HCT116 (cell line): Measurements from ENCODE around the gene RAP1GAP2. TPM values are rescaled to one million over a fixed set of nuclear protein-coding genes. Genes with fewer than 3 reads are reported as not detected.

Source experiments
- ATAC-seq: fragments of 200-7000 bp; cut with Tn5 transposase; 2 replicates; pipeline ENCODE4 v1.9.1; 2020; ENCODE audit warnings: mild to moderate bottlenecking, moderate library complexity
- BruUV-seq: library from RNA; stranded (reverse); fragments of 400-500 nt; replicated peaks from 2 replicates; lab custom pipeline; 2021; lab: Mats Ljungman, UMichigan
- CTCF ChIA-PET: fragments of 300-600 bp; sonication (Branson Sonifier 250); formaldehyde crosslinking; loops from one replicate; lab custom pipeline; 2021; ENCODE audit warnings: antibody characterized with exemption; lab: Charles Lee
- POLR2A ChIA-PET: fragments of 300-600, 350-600 bp; sonication (Branson Sonifier 250); formaldehyde crosslinking; loops from one replicate; lab custom pipeline; 2021; ENCODE audit warnings: antibody characterized with exemption; lab: Charles Lee
- RAD21 ChIA-PET, 2 experiments: fragments of 300-600 bp; sonication (Branson Sonifier 250); formaldehyde crosslinking; loops; one replicate each; lab custom pipeline; 2023; ENCODE audit warnings: low total read pairs in 2 of 2; ENCODE audit not compliant: uncharacterized antibody in 2 of 2, unreplicated experiment in 2 of 2, low non-redundant PET in 1 of 2; lab: Charles Lee
- DNase-seq: peaks from one replicate; pipeline ENCODE4 v3.0.0-alpha.2; 2010; ENCODE audit warnings: low read depth, low spot score
- H2AFZ ChIP-seq: fragments of 200-600 bp; shearing (Covaris generic), sonication (generic); 2 replicates; pipeline ENCODE4 v1.6.1; 2017; ENCODE audit warnings: low read depth, mixed run types, mixed read lengths, antibody characterized with exemption, low read length; ENCODE audit not compliant: poor library complexity, severe bottlenecking
- H3K27ac ChIP-seq: 2 replicates; pipeline ENCODE4 v1.5.1; 2012; ENCODE audit warnings: low read depth, low read length
- H3K27me3 ChIP-seq: fragments of 200-600 bp; sonication (generic); 2 replicates; pipeline ENCODE4 v1.6.1; 2016; ENCODE audit warnings: mixed run types, low read length, mixed read lengths; ENCODE audit not compliant: insufficient read depth
- H3K36me3 ChIP-seq, 2 experiments: fragments of 200-500 bp in 1 of 2; fragments of 200-600 bp in 1 of 2; sonication (Bioruptor generic) in 1 of 2; sonication (generic) in 1 of 2; 2 replicates each; pipeline versions ENCODE4 v1.5.1 to v1.6.1; 2014 to 2016; ENCODE audit warnings: low read length in 2 of 2, inconsistent platforms in 1 of 2, mixed read lengths in 1 of 2, mixed run types in 1 of 2; ENCODE audit not compliant: insufficient read depth in 2 of 2, control insufficient read depth in 1 of 2
- H3K4me1 ChIP-seq, 2 experiments: fragments of 200-600 bp in 1 of 2; sonication (generic) in 1 of 2; 2 replicates each; pipeline versions ENCODE4 v1.5.1 to v1.6.1; 2012 to 2017; ENCODE audit warnings: low read length in 2 of 2, inconsistent platforms in 1 of 2, mild to moderate bottlenecking in 1 of 2, mixed read lengths in 1 of 2, mixed run types in 1 of 2, moderate library complexity in 1 of 2; ENCODE audit not compliant: insufficient read depth in 2 of 2, control insufficient read depth in 1 of 2
- H3K4me2 ChIP-seq: fragments of 200-600 bp; sonication (generic); 2 replicates; pipeline ENCODE4 v1.6.1; 2017; ENCODE audit warnings: mixed run types, low read length, mixed read lengths
- H3K4me3 ChIP-seq, 2 experiments: fragments of 200-600 bp in 1 of 2; sonication (generic) in 1 of 2; replicated peaks in 1 of 2; 2 replicates each; pipeline ENCODE4 v1.5.1; 2011 to 2016; ENCODE audit warnings: low read length in 2 of 2, control low read depth in 1 of 2, low read depth in 1 of 2, mild to moderate bottlenecking in 1 of 2, mixed read lengths in 1 of 2, mixed run types in 1 of 2
- H3K79me2 ChIP-seq: fragments of 200-600 bp; sonication (generic); 2 replicates; pipeline ENCODE4 v1.6.1; 2017; ENCODE audit warnings: mild to moderate bottlenecking, mixed run types, low read length, moderate library complexity, mixed read lengths; ENCODE audit not compliant: insufficient read depth
- H3K9ac ChIP-seq: fragments of 200-600 bp; sonication (generic); 2 replicates; pipeline ENCODE4 v1.6.1; 2016; ENCODE audit warnings: low read length, mixed read lengths
- H3K9me2 ChIP-seq: fragments of 200-600 bp; sonication (generic), shearing (Covaris generic); 2 replicates; pipeline ENCODE4 v1.6.1; 2017; ENCODE audit warnings: mixed run types, mild to moderate bottlenecking, moderate library complexity; ENCODE audit not compliant: insufficient read depth
- H3K9me3 ChIP-seq, 2 experiments: fragments of 200-500 bp in 1 of 2; fragments of 200-600 bp in 1 of 2; sonication (Bioruptor generic) in 1 of 2; sonication (generic) in 1 of 2; 2 replicates each; pipeline ENCODE4 v1.6.1; 2014 to 2017; ENCODE audit warnings: low read length in 2 of 2, mixed read lengths in 2 of 2, inconsistent platforms in 1 of 2, low read depth in 1 of 2, mild to moderate bottlenecking in 1 of 2, mixed run types in 1 of 2, moderate library complexity in 1 of 2; ENCODE audit not compliant: control insufficient read depth in 1 of 2, insufficient read depth in 1 of 2
- H4K20me1 ChIP-seq: fragments of 200-600 bp; sonication (generic), shearing (Covaris generic); 2 replicates; pipeline ENCODE4 v1.6.1; 2017; ENCODE audit warnings: mixed run types, mild to moderate bottlenecking, moderate library complexity; ENCODE audit not compliant: insufficient read depth
- EGR1 ChIP-seq: IDR thresholded peaks from 2 replicates; pipeline ENCODE4 v1.6.1; 2012; ENCODE audit warnings: low read depth
- EZH2 ChIP-seq: fragments of 200-600 bp; sonication (generic); IDR thresholded peaks from 2 replicates; pipeline ENCODE4 v1.6.1; 2017; ENCODE audit warnings: antibody characterized with exemption, mixed run types
- FOSL1 ChIP-seq: IDR thresholded peaks from 2 replicates; pipeline ENCODE4 v1.6.1; 2012; ENCODE audit warnings: low read depth
- POLR2A ChIP-seq: IDR thresholded peaks from 2 replicates; pipeline ENCODE4 v1.7.0; 2011; ENCODE audit warnings: borderline replicate concordance; ENCODE audit not compliant: insufficient read depth, insufficient read length; ENCODE audit errors: extremely low read depth
- RAD21 ChIP-seq: IDR thresholded peaks from 2 replicates; pipeline ENCODE4 v1.6.1; 2012; ENCODE audit warnings: low read depth, mild to moderate bottlenecking
- REST ChIP-seq: IDR thresholded peaks from 2 replicates; pipeline ENCODE4 v1.6.1; 2012; ENCODE audit warnings: low read depth
- SRF ChIP-seq: IDR thresholded peaks from 2 replicates; pipeline ENCODE4 v1.6.1; 2012; ENCODE audit warnings: low read depth
- YY1 ChIP-seq: IDR thresholded peaks from 2 replicates; pipeline ENCODE4 v1.6.1; 2011; ENCODE audit warnings: low read length, low read depth, moderate library complexity, mild to moderate bottlenecking; ENCODE audit not compliant: insufficient replicate concordance; ENCODE audit errors: extremely low read depth
- ZFX ChIP-seq: fragments of 450-650 bp; IDR thresholded peaks from 2 replicates; pipeline ENCODE4 v1.6.1; 2017
- intact Hi-C: fragments of 100-400 bp; cut with micrococcal nuclease; formaldehyde crosslinking; loops from 2 replicates; pipeline ENCODE4 v1.10.0; 2022
- total RNA-seq: library from RNA; stranded (reverse); gene quantifications from one replicate; pipeline ENCODE4 v1.2.1, GENCODE V29; 2021; ENCODE audit not compliant: unreplicated experiment
- TF ChIP-seq, protein P1 (sequence below), 3 experiments: fragments of 200-600 bp in 1 of 3; sonication (generic) in 1 of 3; IDR thresholded peaks in 2 of 3; conservative IDR thresholded peaks in 1 of 3; 2 replicates each; pipeline ENCODE4 v1.5.1; 2012 to 2017; ENCODE audit warnings: low read depth in 2 of 3, low read length in 2 of 3, antibody characterized with exemption in 1 of 3, borderline replicate concordance in 1 of 3, control low read depth in 1 of 3, mild to moderate bottlenecking in 1 of 3, mixed read lengths in 1 of 3, mixed run types in 1 of 3, moderate library complexity in 1 of 3; ENCODE audit not compliant: insufficient read depth in 1 of 3

Gene RAP1GAP2
- total RNA-seq, 1 experiment from 2014 or later: 54.6 TPM

- Histone ChIP-seq H3K27me3 (no peaks in the 10 kb centered on the region), H3K36me3 (no peaks in the 10 kb centered on the region), H3K4me1 (no peaks in the 10 kb centered on the region), H3K4me2 (no peak overlapping the region), H3K9me2 (no peaks in the 10 kb centered on the region), H2AFZ (no peak overlapping the region), H4K20me1 (no peaks in the 10 kb centered on the region), H3K27ac (no peak overlapping the region), H3K9me3 (peaks cover 5 to 11% of the 10 kb centered on the region in 2 experiments; a peak in 2 of 4 replicates), H3K4me3 (no peak overlapping the region), H3K9ac (no peak overlapping the region), H3K79me2 (no peaks in the 10 kb centered on the region)
- CTCF ChIA-PET: no interaction called here
- 0 out of 2 replicates have a peak, but pooled peaks have one; percentile 26 for ATAC-seq
- RAD21 ChIA-PET: no interaction called here
- TF ChIP-seq EGR1: no peak
- peak; percentile 19; the same call in 1 of the 2 replicates for TF ChIP-seq RAD21
- POLR2A ChIA-PET: no interaction called here
- BruUV-seq: no TSS peak
- no peak for DNase-seq
- intact Hi-C loops: no loop called here
These were observed 242.7 kb downstream of the RAP1GAP2 start for GRCh38 chr17:3038941-3039340.

GRCh38 chr17:3039736-3040135 is 243.5 kb downstream of the RAP1GAP2 start:
- POLR2A ChIA-PET: no interaction called here

More at GRCh38 chr17:3039736-3040135, 243.5 kb downstream of the RAP1GAP2 start:
- H3K4me2 ChIP-seq: no peak overlapping the region
- TF ChIP-seq, protein P1, sequence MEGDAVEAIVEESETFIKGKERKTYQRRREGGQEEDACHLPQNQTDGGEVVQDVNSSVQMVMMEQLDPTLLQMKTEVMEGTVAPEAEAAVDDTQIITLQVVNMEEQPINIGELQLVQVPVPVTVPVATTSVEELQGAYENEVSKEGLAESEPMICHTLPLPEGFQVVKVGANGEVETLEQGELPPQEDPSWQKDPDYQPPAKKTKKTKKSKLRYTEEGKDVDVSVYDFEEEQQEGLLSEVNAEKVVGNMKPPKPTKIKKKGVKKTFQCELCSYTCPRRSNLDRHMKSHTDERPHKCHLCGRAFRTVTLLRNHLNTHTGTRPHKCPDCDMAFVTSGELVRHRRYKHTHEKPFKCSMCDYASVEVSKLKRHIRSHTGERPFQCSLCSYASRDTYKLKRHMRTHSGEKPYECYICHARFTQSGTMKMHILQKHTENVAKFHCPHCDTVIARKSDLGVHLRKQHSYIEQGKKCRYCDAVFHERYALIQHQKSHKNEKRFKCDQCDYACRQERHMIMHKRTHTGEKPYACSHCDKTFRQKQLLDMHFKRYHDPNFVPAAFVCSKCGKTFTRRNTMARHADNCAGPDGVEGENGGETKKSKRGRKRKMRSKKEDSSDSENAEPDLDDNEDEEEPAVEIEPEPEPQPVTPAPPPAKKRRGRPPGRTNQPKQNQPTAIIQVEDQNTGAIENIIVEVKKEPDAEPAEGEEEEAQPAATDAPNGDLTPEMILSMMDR (IDR thresholded peaks at IDR 0.05 in 2 of 3, conservative IDR thresholded peaks at IDR 0.05 in 1 of 3; ENCODE audit: borderline replicate concordance in 1 of 3, insufficient read depth in 1 of 3, low read depth in 2 of 3, low read length in 2 of 3): no peak
- TF ChIP-seq RAD21 (no peak), SRF (no peak), EZH2 (no peak), REST (no peak), FOSL1 (no peak), YY1 (no peak), POLR2A (no peak), ZFX (no peak)
- H3K9me3 ChIP-seq: peaks cover 5 to 17% of the 10 kb centered on the region in 2 experiments; a peak in 2 of 4 replicates
- no peak overlapping the region for H2AFZ ChIP-seq
- H3K36me3 ChIP-seq: no peaks in the 10 kb centered on the region
- H3K9ac ChIP-seq: no peak overlapping the region
- H3K9me2 ChIP-seq: no peaks in the 10 kb centered on the region
- H3K27me3 ChIP-seq: no peaks in the 10 kb centered on the region
- H3K79me2 ChIP-seq: no peaks in the 10 kb centered on the region
- no peak overlapping the region for H3K27ac ChIP-seq
- no peaks in the 10 kb centered on the region for H3K4me1 ChIP-seq
- no peak for DNase-seq
- intact Hi-C loops: loop anchor here (10.0 kb wide), 1 partner anchor 495 kb away; no protein-coding TSS in a partner anchor
- ChIA-PET CTCF (interaction anchor here (1.1 kb wide), 1 partner anchor 9 kb away, joined by 3 read pairs; no protein-coding TSS in a partner anchor), RAD21 (no interaction called here)
- BruUV-seq: no TSS peak
- H4K20me1 ChIP-seq: no peaks in the 10 kb centered on the region
- no peak overlapping the region for H3K4me3 ChIP-seq
- ATAC-seq: no peak
